Measurements from ENCODE around the gene CDIPT.
A peak's percentile ranks its signal among the peaks of the same experiment; 100 is the strongest.
"Not testable (repeated sequence)": the region's sequence is repeated elsewhere in the genome, so short reads cannot be mapped to it uniquely, and the experiment has no call there.

CDIPT gene

DNA sequence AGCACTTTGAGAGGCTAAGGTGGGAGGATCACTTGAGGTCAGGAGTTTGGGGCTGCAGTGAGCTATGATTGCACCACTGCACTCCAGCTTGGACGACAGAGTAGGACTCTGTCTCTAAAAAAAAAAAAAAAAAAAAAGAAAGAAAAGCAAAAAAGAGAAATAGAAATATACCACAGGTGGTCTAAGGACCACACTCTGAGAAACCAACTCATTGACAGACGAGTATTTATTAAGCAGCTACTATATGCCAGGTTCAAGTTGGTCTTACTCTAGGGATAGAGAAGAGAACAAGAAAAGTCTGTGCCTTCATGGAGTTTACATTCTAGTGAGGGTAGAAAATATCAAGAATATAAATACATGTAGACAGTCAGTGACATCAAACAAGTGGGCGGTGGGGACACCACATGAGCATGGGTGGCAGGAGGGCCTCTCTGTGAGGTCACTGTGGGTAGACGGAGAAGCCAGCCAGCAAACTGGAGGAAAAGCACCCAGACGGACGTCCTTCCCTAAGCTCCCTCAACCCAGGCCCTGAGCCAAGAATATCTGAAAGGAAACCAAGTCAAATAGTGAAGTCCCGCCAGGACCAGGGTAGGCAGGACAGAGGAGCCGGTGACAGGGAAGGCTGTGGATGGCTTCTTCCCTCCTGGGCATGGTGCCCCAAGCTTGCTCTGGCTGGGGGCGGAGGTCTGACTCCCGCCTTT is 4.7 kb downstream of the CDIPT start:
- DNase-seq (ENCODE audit: low spot score), result no peak

DNA sequence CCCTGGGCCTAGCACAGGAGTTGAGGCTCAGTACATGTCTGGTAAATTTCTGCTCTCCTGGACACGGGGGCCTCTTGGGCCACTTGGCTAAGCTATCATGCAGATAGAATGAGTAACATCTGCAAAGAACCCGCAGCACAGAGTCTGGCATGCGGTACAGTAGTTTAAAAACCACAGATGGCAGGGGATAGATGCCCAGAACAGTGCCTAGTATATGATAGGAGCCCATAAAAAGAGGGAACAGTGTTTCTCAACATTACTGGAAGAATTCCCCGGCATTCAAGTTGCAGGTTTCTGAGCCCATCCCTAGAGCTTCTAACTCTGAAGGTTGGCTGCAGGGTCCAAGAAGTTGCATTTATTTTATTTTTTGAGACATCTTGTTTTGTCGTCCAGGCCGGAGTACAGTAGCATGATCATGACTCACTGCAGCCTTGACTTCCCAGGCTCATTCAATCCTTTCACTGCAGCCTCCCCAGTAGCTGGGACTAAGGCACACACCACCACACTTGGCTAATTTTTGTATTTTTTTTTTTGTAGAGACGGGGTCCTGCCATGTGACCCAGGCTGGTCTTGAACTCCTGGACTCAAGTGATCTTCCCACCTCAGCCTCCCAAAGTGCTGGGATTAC is 5.8 kb downstream of the CDIPT start:
- no peak for DNase-seq (ENCODE audit: low spot score)

DNA sequence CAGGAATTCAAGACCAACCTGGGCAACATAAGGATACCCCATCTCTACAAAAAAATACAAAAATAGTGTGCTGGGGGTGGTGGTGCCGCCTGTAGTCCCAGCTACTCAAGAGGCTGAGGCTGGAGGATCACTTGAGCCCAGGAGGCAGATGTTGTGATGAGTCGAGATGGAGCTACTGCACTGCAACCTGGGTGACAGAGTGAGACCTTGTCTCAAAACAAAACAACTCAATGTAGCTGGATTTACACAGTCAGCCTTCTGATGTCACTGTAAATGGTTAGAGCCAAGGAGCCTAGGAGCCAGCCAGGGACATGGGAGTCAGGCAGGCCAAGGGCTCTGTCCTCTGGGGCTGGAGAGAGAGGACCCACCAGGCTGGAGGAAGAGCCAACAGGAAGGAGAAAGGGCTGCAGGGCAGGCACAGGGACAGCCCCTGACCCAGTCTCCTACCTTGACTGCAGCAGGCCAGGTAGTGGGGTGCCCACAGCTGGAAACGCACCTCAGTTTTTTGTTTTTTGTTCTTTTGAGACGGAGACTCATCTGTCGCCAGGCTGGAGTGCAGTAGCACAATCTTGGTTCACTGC is 8.4 kb downstream of the CDIPT start:
- no peak for DNase-seq (ENCODE audit: low spot score)

DNA sequence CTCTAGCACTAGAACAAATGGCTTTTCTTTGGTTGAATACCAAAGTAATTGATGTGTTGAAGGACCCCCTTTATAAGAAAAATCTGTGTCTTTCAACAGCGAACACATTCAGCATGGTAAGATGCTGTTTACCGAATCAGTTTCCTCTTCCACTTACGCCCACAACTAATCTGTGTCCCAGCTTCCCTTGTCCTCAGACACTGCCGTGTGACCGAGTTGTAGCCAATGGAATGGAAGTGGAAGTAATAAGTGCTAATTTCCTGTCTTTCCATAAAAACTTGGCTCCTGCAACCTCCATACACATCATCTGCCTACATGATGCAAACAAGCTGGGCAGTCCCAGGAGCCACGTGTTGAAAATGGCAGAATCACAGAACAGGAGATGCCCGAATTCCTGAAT is 10.4 kb downstream of the CDIPT start:
- DNase-seq (ENCODE audit: low spot score), result no peak

DNA sequence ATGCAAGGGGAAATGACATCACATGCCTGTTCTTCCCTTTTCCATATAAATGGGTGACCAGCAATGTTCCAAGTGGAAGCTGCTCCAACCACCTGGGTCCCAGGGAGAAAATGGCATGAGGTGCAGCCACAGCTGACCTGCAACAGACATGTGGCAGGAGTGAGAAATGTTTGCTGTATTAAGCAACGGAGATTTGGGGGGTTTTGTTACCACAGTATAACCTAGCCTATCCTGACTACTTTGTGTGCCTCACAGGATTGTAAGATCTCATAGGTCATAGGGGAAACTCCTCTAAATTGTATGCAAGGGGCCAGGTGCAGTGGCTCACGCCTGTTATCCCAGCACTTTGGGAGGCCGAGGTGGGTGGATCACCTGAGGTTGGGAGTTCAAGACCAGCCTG is 12.0 kb downstream of the CDIPT start:
- no peak for DNase-seq (ENCODE audit: low spot score)

DNA sequence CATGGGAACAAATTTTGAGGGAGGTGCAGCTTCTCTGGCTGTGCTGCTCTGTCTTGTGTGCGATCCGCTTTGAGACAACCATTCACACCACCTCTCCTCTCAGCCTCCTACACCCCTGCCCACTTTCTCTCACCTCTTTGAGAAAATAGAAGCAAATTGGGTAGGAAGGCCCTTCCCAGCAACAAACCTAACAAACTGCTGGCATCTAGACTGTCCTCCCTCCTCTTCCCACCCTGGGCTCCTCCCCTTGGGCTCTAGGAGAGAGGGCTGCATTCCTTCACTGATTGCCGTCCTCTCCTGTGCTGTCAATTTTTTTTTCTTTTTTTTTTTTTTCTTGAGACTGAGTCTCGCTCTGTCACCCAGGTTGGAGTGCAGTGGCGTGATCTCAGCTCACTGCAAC is 13.5 kb downstream of the CDIPT start:
- DNase-seq (ENCODE audit: low spot score), result no peak

DNA sequence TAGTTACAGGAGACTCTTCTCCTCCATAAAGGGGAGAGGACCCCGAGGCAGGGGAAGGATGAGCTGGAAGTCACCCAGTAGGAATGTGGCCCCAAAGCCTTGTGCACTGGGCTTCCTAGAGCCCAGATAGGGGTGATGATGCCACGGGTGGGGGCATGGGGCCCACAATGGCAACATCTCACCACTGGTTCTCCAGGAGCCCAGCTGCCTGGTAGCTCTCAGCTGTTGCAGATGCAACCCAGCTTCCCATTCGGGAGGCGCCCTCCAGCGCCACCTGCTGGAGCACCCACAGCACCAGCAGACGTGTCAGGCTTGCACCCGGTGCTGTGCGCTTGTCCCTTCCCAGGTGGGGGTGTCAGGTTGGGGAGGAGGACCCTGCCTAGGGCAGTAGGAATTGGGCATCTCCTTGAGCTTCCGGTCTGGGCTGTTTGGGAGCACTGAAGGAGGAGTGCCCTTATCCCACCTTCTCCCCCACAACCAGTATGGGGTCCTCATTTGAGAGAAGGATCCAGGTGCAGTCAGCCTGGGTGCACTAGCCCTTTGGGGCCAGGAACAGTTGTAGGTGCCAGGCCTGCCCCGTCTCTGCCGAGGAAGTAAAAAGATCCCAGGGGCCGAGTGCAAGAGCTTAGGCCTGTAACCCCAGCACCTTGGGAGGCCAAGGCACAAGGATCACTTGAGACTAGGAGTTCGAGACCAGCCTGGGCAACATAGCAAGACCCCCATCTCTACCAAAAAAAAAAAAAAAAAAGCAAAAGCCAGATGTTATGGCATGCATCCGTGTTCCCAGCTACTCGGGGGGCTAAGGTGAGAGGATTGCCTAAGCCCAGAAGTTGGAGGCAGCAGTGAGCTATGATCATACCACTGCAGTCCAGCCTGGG is 14.4 kb downstream of the CDIPT start:
- DNase-seq (ENCODE audit: low spot score), result peak; percentile 82

DNA sequence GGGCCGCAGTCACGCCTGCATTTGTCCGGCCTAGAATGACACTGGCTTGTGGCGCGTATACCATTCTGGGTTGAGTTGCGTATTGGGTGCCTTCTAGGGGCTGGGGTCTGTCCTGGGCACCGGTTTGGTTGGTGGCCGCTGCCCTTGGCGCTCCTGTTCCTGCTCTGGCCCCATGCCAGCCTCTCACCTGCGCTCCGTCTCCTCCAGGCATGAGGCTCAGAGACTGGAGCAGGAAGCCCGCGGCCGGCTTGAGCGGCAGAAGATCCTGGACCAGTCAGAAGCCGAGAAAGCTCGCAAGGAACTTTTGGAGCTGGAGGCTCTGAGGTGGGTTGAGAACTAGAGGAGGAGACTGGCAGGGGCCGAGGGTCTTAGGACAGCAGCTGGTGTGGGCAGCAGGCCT is 17.4 kb downstream of the CDIPT start:
- no peak for DNase-seq (ENCODE audit: low spot score)

DNA sequence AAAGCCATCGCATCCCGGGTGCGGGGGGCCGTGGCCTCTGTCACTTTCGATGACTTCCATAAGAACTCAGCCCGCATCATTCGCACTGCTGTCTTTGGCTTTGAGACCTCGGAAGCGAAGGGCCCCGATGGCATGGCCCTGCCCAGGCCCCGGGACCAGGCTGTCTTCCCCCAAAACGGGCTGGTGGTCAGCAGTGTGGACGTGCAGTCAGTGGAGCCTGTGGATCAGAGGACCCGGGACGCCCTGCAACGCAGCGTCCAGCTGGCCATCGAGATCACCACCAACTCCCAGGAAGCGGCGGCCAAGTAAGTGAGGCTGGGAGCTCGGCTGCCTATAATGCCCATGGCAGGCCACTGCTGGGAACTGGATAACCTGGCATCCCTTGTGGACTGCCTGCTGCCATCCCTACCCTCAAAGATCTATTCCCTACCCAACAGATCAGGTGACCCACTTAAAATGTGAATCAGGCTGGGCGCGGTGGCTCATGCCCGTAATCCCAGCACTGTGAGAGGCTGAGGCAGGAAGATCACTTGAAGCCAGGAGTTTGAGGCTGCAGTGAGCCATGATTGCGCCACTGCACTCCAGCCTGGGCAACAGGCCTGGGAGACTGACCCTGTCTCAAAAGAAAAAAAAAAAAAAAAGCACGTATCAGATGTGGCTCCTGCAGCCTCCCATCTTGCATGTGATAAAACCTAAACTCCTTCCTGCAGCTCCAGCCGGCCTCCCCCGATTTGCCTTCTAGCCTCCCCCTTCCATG is 18.3 kb downstream of the CDIPT start:
- no peak for DNase-seq (ENCODE audit: low spot score)

DNA sequence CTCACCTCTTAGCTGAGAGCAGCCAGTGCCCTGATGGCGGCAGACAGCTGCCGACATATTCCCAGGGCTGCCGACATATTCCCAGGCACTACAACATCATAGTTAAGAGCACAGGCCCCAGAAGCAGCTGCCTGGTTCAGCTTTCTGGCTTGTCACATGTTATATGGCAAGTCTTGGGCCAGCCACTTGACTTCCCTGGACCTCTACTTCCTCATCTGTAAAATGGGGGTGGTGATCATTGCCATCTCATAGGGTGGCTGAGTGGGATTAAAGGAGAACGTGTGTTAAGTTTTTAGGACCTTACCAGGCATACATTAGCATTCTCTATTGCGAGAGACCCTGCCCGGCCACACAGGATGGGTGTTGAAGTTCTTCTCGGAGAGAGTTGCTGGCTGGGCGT is 19.1 kb downstream of the CDIPT start:
- DNase-seq (ENCODE audit: low spot score), result no peak

DNA sequence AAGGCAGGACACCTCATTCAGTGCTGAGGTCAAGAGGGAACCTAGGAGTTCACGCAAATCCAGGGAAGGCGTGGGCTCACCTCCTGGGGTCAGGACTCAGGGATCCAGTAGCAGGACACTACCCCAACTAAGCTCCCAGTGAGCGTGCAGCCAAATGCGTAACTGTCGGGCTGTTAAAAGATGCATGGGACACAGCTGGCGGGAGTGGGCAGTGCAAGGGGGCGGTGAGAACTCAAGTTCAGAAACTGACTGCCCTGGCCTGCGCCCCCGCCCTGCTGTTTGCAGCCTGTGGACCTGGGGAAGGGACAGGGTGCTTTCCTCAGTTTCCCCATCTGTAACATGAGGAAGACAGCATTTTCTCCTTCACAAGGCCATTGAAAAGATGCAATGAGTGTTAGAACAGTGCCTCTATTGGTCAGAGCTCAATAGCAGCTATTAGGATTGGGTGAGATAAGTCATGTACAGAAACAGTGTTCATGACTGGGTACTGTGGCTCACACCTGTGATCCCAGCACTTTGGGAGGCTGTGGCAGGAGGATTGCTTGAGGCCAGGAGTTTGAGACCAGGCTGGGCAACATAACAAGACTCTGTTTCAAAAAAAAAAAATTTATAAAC is 20.2 kb downstream of the CDIPT start:
- DNase-seq (ENCODE audit: low spot score), result no peak

DNA sequence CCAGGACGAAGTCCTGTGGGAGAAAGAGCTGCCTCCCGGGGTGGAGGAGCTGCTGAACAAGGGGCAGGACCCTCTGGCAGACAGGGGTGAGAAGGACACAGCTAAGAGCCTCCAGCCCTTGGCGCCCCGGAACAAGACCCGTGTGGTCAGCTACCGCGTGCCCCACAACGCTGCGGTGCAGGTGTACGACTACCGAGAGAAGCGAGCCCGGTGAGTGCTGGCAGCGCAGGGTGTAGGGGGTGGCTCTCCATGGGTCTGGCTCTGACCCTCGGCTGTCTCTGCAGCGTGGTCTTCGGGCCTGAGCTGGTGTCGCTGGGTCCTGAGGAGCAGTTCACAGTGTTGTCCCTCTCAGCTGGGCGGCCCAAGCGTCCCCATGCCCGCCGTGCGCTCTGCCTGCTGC is 21.4 kb downstream of the CDIPT start:
- no peak for DNase-seq (ENCODE audit: low spot score)

DNA sequence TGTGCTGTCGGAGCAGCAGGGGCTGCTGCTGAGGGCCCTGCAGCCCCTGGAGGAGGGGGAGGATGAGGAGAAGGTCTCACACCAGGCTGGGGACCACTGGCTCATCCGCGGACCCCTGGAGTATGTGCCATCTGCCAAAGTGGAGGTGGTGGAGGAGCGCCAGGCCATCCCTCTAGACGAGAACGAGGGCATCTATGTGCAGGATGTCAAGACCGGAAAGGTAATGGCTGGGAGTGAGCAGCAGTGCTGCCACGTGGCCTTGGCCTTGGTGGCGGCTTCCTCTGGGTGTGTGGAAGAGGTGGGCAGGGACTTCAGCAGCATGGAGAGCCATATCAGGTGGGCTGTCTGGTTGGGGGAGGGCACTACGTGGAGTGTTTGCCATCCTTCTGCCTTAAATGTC is 22.8 kb downstream of the CDIPT start:
- no peak for DNase-seq (ENCODE audit: low spot score)

DNA sequence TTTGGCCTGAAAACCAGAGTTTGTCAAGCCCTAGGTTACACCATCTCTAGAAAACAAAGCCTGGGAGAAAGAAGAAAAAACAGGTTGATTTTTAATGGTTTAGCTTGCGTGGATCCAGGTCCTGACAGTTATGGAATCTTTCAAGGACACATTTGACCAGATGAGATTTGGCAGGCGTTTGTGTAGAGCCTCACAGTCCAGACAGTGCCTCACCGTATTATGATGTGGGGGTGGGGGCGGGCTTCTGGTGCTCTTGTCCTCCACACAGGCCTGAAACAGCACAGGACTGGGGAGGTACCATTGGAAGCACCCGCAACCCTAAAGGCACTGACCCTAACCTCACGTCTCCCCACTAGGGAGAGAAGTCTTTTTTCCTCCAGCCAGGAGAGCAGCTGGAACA is 23.2 kb downstream of the CDIPT start:
- DNase-seq (ENCODE audit: low spot score), result no peak

DNA sequence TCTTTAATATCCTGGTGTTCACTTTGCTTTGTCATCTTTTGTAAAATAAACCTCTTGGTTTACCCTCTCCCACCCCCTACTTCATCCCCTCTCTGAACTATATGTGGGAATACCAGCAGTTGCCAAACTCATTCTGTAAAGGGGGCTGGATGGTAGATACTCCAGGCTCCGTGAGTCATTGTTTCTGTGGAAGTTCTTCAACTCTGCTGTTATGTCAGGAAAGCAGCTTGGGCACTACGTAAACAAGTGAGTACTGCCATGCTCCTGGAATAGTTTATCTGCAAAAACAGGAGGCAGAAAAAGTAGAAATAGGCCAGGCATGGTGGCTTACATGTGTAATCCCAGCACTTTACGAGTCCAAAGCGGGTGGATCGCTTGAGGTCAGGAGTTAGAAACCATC is 25.2 kb downstream of the CDIPT start:
- DNase-seq (ENCODE audit: low spot score), result no peak

DNA sequence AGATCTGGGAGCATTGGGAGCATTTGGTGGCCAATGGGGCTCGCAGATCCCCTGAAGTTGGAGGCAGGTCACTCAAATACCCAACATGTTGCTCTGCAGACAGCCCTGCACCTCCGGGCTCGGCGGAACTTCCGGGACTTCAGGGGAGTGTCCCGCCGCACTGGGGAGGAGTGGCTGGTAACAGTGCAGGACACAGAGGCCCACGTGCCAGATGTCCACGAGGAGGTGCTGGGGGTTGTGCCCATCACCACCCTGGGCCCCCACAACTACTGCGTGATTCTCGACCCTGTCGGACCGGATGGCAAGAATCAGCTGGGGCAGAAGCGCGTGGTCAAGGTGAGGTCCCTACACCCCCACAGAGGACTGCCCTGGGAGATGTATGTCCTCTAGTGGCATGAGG is 26.4 kb downstream of the CDIPT start:
- DNase-seq (ENCODE audit: low spot score), result no peak

DNA sequence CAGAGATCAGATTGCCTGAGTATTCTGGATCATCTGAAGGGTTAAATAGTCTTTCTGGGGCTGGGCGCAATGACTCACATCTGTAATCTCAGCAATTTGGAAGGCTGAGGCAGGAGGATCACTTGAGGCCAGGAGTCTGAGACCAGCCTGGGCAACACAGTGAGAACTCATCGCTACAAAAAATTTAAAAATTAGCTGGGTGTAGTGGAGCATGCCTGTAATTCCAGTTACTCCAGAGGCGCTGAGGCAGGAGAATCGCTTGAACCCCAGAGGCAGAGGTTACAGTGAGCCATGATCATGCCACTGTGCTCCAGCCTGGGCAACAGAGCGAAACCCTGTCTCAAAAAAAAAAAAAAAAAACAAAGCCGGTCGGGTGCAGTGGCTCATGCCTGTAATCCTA is 27.1 kb downstream of the CDIPT start:
- no peak for DNase-seq (ENCODE audit: low spot score)

DNA sequence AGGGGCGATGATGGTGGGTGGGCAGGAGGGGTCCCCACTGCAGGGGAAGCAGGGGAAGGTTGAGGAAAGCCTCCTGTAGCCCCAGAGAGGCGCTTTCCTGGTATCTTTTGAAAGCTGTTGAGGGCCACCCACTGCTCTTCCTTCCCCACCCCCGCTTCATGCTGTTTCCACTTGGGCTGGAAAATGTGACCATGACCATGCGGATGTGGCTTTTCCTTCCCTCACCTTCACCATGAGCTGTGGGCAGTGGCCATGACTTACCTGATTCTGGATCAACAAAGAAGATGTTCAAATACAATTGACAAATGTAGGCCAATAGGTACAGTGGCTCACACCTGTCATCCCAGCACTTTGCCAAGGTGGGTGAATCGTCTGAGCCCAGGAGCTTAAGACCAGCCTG is 28.9 kb downstream of the CDIPT start:
- DNase-seq (ENCODE audit: low spot score), result no peak

DNA sequence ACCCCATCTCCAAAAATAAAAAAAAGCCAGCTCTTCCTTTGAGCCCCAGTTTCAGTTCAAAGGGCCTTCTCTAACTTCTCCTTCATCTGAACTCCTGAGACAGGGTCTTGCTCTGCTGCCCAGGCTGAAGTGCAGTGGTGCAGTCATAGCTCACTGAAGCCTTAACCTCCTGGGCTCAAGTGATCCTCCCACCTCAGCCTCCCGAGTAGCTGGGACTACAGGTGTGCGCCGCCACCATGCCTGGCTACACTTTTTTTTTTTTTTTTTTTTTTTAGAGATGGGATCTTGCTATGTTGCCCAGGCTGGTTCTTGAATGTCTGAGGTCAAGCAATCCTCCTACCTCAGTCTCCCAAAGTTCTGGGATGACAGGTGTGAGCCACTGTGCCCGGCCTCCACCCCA is 29.8 kb downstream of the CDIPT start:
- not testable (repeated sequence) for DNase-seq (ENCODE audit: low spot score)

DNA sequence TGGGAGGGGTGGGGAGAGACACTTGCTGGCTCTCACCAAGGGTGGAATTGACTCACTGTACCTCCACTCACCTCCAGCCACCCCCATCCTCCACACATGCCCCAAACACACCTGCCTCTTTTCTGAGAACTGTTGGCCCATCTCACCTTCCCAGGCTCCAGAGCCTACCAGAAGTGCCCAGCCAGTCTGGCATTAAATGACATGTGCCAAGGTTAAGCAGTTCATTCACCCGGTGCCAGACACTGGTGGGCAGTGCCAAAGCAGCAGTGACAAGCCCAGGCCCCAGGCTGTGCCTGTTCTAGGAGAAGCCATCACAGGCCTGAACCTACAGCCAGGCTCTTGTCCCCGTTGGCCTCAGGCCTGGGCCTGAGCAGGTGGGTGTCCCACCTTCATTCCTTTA is 31.5 kb downstream of the CDIPT start:
- no peak for DNase-seq (ENCODE audit: low spot score)

DNA sequence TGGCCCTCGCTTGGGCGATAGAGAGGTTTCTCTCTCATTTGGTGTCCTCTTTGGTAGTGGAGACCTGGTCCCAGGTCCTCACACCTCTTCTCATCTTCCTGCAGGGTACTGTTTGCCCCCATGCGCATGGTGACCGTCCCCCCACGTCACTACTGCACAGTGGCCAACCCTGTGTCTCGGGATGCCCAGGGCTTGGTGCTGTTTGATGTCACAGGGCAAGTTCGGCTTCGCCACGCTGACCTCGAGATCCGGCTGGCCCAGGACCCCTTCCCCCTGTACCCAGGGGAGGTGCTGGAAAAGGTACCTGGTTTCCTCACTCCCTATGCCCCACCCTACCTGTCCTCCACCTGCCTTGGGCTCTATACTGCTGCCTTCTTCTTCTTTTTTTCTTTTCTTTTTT is 32.3 kb downstream of the CDIPT start:
- no peak for DNase-seq (ENCODE audit: low spot score)

DNA sequence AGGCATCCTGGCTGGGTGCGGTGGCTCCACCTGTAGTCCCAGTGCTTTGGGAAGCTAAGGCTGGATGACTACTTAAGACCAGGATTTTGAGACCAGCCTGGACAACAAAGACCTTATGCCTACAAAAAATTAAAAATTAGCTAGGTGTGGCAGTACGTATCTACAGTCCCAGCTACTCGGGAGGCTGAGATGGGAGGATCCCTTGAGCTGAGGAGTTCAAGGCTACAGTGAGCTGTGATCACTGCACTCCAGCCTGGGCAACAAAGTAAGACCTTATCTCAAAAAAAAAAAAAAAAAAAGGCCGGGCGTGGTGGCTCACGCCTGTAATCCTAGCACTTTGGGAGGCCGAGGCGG is 36.7 kb downstream of the CDIPT start:
- no peak for DNase-seq (ENCODE audit: low spot score)

All from CD4-positive, alpha-beta T cell treated with Interleukin-15 for 4 hours (primary cell).